GM18951 (cell line): Measurements from ENCODE around the gene GYG1.
"Not testable (repeated sequence)": the region's sequence is repeated elsewhere in the genome, so short reads cannot be mapped to it uniquely, and the experiment has no call there.

Experiments
- POLR2A ChIP-seq: IDR thresholded peaks from 4 replicates; pipeline ENCODE4 v1.6.1; 2011; ENCODE audit warnings: mild to moderate bottlenecking; ENCODE audit not compliant: insufficient read length, insufficient read depth; ENCODE audit errors: extremely low read depth
- in situ Hi-C: fragments of 300-500 bp; cut with MboI; formaldehyde crosslinking; loops from one replicate; pipeline ENCODE4 v1.12.0; 2022; ENCODE audit warnings: low sequenced_read_pairs, mixed read lengths, inconsistent platforms; ENCODE audit not compliant: unreplicated experiment

GYG1 gene

GRCh38 chr3:148962513-148962912 lies 28.8 kb upstream of the GYG1 start:
- in situ Hi-C loops, result loop anchor here (5.0 to 25.0 kb wide), 2 partner anchors 160 to 525 kb away; no protein-coding TSS in a partner anchor
- TF ChIP-seq POLR2A, result no peak

- no peak for TF ChIP-seq POLR2A
- in situ Hi-C loops, result loop anchor here (5.0 to 25.0 kb wide), 2 partner anchors 157 to 522 kb away; no protein-coding TSS in a partner anchor
These were observed 26.5 kb upstream of the GYG1 start for GRCh38 chr3:148964809-148965208.

GRCh38 chr3:148968321-148968720 lies 23.0 kb upstream of the GYG1 start:
- in situ Hi-C loops, result loop anchor here (25.0 kb wide), 1 partner anchor 519 kb away; no protein-coding TSS in a partner anchor
- no peak for TF ChIP-seq POLR2A

GRCh38 chr3:148970271-148970670 lies 21.1 kb upstream of the GYG1 start:
- in situ Hi-C loops, result loop anchor here (25.0 kb wide), 1 partner anchor 517 kb away; no protein-coding TSS in a partner anchor

GRCh38 chr3:148971401-148972163 lies 19.8 kb upstream of the GYG1 start:
- TF ChIP-seq POLR2A, result no peak
- in situ Hi-C loops, result loop anchor here (25.0 kb wide), 1 partner anchor 516 kb away; no protein-coding TSS in a partner anchor

More at GRCh38 chr3:148970271-148970670, 21.1 kb upstream of the GYG1 start:
- no peak for TF ChIP-seq POLR2A

GRCh38 chr3:148974726-148975125 lies 16.6 kb upstream of the GYG1 start:
- in situ Hi-C loops, result loop anchor here (25.0 kb wide), 1 partner anchor 513 kb away; no protein-coding TSS in a partner anchor
- TF ChIP-seq POLR2A, result no peak

GRCh38 chr3:148975248-148975647 lies 16.1 kb upstream of the GYG1 start:
- in situ Hi-C loops, result no loop called here
- no peak for TF ChIP-seq POLR2A

GRCh38 chr3:148975696-148976095 lies 15.6 kb upstream of the GYG1 start:
- in situ Hi-C loops, result no loop called here
- TF ChIP-seq POLR2A, result no peak

- in situ Hi-C loops, result no loop called here
- no peak for TF ChIP-seq POLR2A
These were observed 10.1 kb upstream of the GYG1 start for GRCh38 chr3:148981273-148981672.

- in situ Hi-C loops, result not testable (repeated sequence)
These were observed 3.8 kb upstream of the GYG1 start for GRCh38 chr3:148987551-148987950.

- in situ Hi-C loops, result no loop called here
- no peak for TF ChIP-seq POLR2A
These were observed 1.1 kb upstream of the GYG1 start for GRCh38 chr3:148990236-148990635.

- no peak for TF ChIP-seq POLR2A
- in situ Hi-C loops, result no loop called here
These were observed 791 bp downstream of the GYG1 start for GRCh38 chr3:148992027-148992634.

- in situ Hi-C loops, result no loop called here
- no peak for TF ChIP-seq POLR2A
These were observed 1.4 kb downstream of the GYG1 start for GRCh38 chr3:148992635-148993255.

- in situ Hi-C loops, result no loop called here
- no peak for TF ChIP-seq POLR2A
These were observed 6.3 kb downstream of the GYG1 start for GRCh38 chr3:148997623-148998022.

GRCh38 chr3:148998297-148998696 lies 7.0 kb downstream of the GYG1 start:
- TF ChIP-seq POLR2A, result no peak
- in situ Hi-C loops, result no loop called here
